K562 (cell line): Measurements from ENCODE around the gene GPRIN1. TPM values are rescaled to one million over a fixed set of nuclear protein-coding genes. Genes with fewer than 3 reads are reported as not detected.

Source experiments
- ASH1L ChIP-seq: fragments of 450-650 bp; IDR thresholded peaks from 2 replicates; pipeline ENCODE4 v1.6.1; 2018; ENCODE audit warnings: borderline replicate concordance, mild to moderate bottlenecking, low read depth; ENCODE audit not compliant: partially characterized antibody
- E2F5 ChIP-seq: sonication (generic); formaldehyde crosslinking; IDR thresholded peaks from 2 replicates; pipeline ENCODE4 v1.8.0; 2022; ENCODE audit warnings: mild to moderate bottlenecking, missing genetic modification reagents
- E2F8 ChIP-seq: fragments of 450-650 bp; IDR thresholded peaks from 2 replicates; pipeline ENCODE4 v1.7.1; 2018; ENCODE audit warnings: mild to moderate bottlenecking, low read depth; ENCODE audit not compliant: partially characterized antibody
- GTF3C2 ChIP-seq: IDR thresholded peaks from 3 replicates; pipeline ENCODE4 v1.6.1; 2011; ENCODE audit warnings: borderline replicate concordance, mild to moderate bottlenecking, moderate library complexity; ENCODE audit not compliant: insufficient read length; ENCODE audit errors: extremely low read depth
- HDAC8 ChIP-seq: fragments of 450-650 bp; IDR thresholded peaks from 2 replicates; pipeline ENCODE4 v1.6.1; 2016; ENCODE audit warnings: mild to moderate bottlenecking, missing genetic modification characterization, moderate library complexity, missing compliant biosample characterization
- MITF ChIP-seq: IDR thresholded peaks from 2 replicates; pipeline ENCODE4 v1.6.1; 2014; ENCODE audit warnings: antibody characterized with exemption
- NKRF ChIP-seq: fragments of 450-650 bp; IDR thresholded peaks from 2 replicates; pipeline ENCODE4 v1.6.1; 2016; ENCODE audit warnings: borderline replicate concordance
- PCBP2 ChIP-seq: fragments of 200-400 bp; formaldehyde crosslinking; IDR thresholded peaks from 2 replicates; pipeline ENCODE4 v1.6.1; 2018; ENCODE audit warnings: low read length, low read depth, mild to moderate bottlenecking, moderate library complexity; ENCODE audit not compliant: poor library complexity, severe bottlenecking
- PTBP1 ChIP-seq: fragments of 200-400 bp; formaldehyde crosslinking; IDR thresholded peaks from 2 replicates; pipeline ENCODE4 v1.6.1; 2017; ENCODE audit warnings: low read depth, low read length
- RBM17 ChIP-seq: fragments of 200-400 bp; formaldehyde crosslinking; IDR thresholded peaks from 2 replicates; pipeline ENCODE4 v1.6.1; 2017; ENCODE audit warnings: low read depth, mild to moderate bottlenecking, low read length, borderline replicate concordance
- SRSF7 ChIP-seq: fragments of 200-400 bp; formaldehyde crosslinking; optimal IDR thresholded peaks from 2 replicates; pipeline ENCODE3; 2017; ENCODE audit warnings: mild to moderate bottlenecking, low read depth, low read length
- ZNF174 ChIP-seq: fragments of 250-450 bp; sonication (Bioruptor Pico); IDR thresholded peaks from 2 replicates; pipeline ENCODE4 v1.4.0; 2020; ENCODE audit warnings: mild to moderate bottlenecking
- ZNF274 ChIP-seq: IDR thresholded peaks from 2 replicates; pipeline ENCODE4 v1.6.1; 2011; ENCODE audit warnings: low read depth, mild to moderate bottlenecking, low read length, moderate library complexity, borderline replicate concordance
- polyA plus RNA-seq, 8 experiments: library from polyadenylated mRNA; depleted of rRNA in 4 of 8; stranded (reverse) in 5 of 8; unstranded in 3 of 8; fragments of >200 nt; fragmentation: Nextera tagmentation in 2 of 8; fragmentation: Illumina TruSeq in 1 of 8; extraction: Ambion mirVana in 2 of 8; extraction: Trizol in 1 of 8; gene quantifications; 2 replicates each; pipeline versions ENCODE4 v1.2.1 to v1.2.3, GENCODE V29; 2011 to 2014; ENCODE audit warnings: inconsistent platforms in 1 of 8, missing spikeins in 1 of 8
- total RNA-seq, 7 experiments: library from RNA; depleted of rRNA in 6 of 7; stranded (reverse); fragments of >200 nt in 6 of 7; fragmentation: Illumina TruSeq in 2 of 7; extraction: Trizol in 2 of 7; gene quantifications; 2 replicates each; pipeline versions ENCODE4 v1.2.1 to v1.2.3, GENCODE V29; 2011 to 2021; ENCODE audit warnings: low replicate concordance in 1 of 7
- TF ChIP-seq, protein P1 (sequence below): fragments of 250-450 bp; sonication (Bioruptor Pico); IDR thresholded peaks from 2 replicates; pipeline ENCODE4 v1.8.0; 2022; ENCODE audit warnings: inconsistent platforms, mild to moderate bottlenecking, moderate library complexity, borderline replicate concordance

GPRIN1 gene
- total and polyA plus RNA-seq, 9 of the 15 experiments (the other 6 are each of a cell fraction or from before 2014, with no cell fraction given), result 0.15 to 11.6 (median 4.4) TPM

DNA sequence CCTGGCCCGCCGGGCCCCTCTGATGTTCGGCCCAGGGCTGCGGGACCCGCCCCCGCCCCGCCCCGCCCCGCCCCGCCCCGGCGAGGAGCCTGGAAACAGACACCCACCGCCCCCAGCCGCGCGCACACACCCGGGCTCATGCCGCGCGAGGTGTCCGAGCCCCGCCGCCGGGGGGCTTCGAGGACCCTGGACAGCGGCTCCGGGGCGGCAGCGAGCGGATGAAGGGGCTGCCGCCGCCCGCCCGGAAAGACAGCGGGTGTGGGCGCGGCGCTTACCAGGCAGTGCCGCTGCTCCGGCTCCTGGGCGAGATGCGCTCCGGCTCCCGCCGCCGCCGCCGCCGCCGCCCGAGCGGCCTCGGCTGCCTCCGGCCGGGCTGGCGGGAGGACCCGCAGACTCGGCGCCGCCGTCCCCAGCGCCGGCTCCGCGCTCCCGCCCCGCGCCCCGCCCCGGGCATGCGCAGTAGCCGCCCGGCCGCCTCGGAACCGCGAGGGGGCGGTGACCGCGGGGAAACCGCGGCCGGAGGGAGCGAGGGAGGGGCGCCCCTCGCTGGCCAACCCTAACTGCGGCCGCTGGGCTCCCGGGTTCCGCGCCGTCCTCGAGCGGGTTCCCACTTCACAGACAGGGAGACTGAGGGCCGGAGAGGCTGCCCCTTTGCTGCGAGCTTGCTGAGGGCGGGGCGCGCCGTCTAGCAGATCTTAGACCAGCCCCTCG, at the start of gene GPRIN1 (continued):
- no peak for TF ChIP-seq E2F8
- no peak for TF ChIP-seq HDAC8 (tag)
- no peak for TF ChIP-seq NKRF
- no peak for TF ChIP-seq PCBP2
- TF ChIP-seq PTBP1, result 0 out of 2 replicates have a peak, but pooled peaks have one; percentile 41
- TF ChIP-seq, protein P1, sequence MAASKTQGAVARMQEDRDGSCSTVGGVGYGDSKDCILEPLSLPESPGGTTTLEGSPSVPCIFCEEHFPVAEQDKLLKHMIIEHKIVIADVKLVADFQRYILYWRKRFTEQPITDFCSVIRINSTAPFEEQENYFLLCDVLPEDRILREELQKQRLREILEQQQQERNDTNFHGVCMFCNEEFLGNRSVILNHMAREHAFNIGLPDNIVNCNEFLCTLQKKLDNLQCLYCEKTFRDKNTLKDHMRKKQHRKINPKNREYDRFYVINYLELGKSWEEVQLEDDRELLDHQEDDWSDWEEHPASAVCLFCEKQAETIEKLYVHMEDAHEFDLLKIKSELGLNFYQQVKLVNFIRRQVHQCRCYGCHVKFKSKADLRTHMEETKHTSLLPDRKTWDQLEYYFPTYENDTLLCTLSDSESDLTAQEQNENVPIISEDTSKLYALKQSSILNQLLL (CRISPR knock-in tag), result no peak
- TF ChIP-seq MITF, result no peak
- no peak for TF ChIP-seq SRSF7
- TF ChIP-seq ASH1L, result no peak
- no peak for TF ChIP-seq ZNF274
- TF ChIP-seq E2F5 (CRISPR knock-in tag), result no peak
- no peak for TF ChIP-seq ZNF174 (CRISPR knock-in tag)
- no peak for TF ChIP-seq GTF3C2
- TF ChIP-seq RBM17, result no peak
